ENCODE measurements around the gene STRBP.
A peak's percentile ranks its signal among the peaks of the same experiment; 100 is the strongest.
"Not testable (repeated sequence)": the region's sequence is repeated elsewhere in the genome, so short reads cannot be mapped to it uniquely, and the experiment has no call there.

The STRBP gene

GRCh38 chr9:123246534-123246933 is 21.9 kb downstream of the STRBP start:
- DNase-seq: no peak

GRCh38 chr9:123239726-123240125 is 28.7 kb downstream of the STRBP start:
- DNase-seq: no peak

DNA sequence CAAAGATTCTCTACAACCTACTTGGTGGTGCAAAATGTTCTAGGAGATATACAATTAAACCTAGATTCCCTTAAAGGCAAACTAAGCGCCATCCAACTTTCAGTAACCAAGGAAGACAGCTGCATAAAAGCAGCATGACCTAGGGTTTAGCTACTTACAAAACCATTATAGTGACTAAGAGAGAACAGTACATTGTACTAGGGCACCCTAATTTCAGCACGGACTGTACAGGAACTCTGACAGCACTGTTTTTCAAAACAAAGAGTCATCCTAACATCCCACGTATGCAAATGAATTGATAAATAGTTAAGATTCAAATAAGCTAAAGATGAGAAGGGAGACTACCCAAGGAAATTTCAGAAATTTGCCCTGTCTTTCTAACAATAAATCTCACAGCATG is 30.0 kb downstream of the STRBP start:
- no peak for DNase-seq

GRCh38 chr9:123237220-123237619 is 31.2 kb downstream of the STRBP start:
- no peak for DNase-seq

GRCh38 chr9:123235448-123235847 is 32.9 kb downstream of the STRBP start:
- DNase-seq: no peak

- DNase-seq: no peak
Observed at GRCh38 chr9:123234853-123235252, 33.5 kb downstream of the STRBP start.

DNA sequence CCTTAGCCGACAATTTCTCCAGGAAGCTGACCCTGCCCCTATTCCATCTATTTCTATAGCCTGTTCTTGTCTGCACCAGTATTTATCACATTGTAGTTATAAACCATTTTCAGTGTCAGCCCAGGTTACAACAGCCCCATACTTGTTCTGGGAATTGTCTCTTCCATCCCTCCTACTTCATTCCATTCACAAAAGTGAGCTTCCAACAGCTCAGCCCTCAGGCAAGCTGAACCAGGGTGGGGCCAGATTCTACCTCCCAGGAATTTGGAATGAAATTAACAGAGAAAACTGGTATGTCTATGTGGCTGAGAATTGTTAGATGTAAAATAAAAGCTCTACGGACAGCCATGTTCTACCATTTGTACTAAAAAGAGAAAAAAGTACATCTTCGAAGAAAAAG is 36.1 kb downstream of the STRBP start:
- no peak for DNase-seq

DNA sequence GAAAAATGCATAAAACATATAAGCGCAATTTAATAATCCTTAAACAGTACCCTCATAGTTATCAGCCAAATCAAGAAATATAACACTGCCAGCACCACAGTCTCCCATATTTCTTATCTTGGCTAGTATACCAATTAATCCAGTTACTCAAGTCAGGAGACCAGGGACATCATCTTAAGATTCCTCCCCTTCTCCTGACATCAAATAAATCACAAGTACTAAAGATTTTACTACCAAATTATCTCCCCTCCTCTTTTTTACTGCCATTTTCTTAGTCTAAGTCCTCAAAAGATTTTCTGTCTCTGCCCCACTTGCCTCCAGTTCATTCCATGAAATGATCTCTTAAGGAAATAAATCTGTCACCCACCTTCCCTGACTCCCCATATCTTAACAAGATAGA is 37.0 kb downstream of the STRBP start:
- no peak for DNase-seq

GRCh38 chr9:123228967-123229366 is 39.4 kb downstream of the STRBP start:
- DNase-seq: no peak

DNA sequence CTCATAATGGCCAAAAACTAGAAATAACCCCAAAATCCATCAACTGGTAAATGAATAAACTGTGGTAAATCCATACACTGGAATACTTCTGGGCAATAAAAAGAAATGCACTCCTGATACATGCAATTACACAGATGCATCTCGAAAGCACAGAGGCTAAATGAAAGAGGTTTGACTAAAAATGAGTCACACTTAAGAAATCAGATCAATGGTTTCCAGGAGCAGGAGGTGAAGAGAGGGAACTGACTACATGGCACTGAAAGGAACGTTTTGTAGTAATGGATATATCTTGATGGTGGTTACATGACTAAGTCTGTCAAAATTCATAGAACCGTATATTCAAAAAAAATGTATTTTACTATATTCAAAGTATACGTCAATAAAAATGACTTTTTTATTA is 42.4 kb downstream of the STRBP start:
- DNase-seq: no peak

GRCh38 chr9:123225374-123225813 is 43.0 kb downstream of the STRBP start:
- DNase-seq: peak; percentile 56

DNA sequence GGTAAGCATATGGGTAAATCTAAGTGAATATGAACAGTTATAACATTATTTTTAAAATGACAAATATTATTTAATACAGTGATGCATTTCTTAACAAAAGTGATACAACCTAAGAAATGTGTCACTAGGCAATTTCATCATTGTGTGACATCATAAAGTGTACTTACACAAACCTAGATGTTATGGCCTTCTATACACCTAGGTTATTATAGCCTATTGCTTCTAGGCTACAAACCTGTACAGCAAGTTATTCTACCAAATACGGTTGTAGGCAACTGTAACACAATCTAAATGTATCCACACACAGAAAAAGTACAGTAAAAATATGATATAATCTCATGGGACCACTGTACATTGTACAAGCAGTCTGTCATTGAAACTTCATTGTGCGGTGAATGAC is 48.3 kb downstream of the STRBP start:
- no peak for DNase-seq

DNA sequence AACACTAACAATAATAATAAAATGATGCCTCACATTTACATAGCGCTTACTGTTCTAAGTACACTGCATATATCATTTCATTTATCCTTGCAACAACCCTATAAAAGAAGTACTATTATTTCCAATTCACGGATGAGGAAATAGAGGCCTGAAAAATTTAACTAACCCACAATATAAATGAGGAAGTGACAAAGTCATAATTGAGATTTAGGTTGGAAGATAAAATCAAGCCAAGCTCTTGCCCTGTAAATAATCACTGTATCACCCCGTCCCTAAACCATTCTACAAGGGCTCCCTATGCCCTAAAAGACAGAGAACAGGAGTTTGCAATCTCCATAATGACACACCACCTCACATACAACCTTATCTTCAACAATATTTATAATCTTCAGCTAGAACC is 49.6 kb downstream of the STRBP start:
- no peak for DNase-seq

DNA sequence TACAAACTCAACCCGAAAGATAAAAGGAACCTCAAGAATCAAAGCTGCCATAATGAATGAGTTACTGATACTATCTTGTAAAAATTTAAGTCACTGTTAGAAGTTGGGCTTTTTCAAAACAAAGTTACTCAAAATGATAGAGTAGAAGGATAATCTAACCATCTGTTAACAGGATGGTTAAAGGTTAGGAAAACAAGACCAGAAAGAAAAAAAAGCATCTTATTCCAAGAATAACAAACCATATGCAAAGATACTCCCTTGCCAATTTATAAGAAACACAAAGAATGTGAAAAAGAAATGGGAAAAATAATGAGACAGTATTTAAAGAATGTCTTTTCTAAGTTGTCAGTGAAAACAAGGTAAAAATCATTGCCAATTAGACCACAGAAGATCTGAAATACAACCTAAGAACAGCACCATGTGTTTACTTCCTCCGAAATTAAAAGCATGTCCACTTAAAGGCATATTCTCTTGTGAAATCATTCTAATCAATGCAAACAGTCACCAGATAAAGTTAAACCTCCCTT is 51.2 kb downstream of the STRBP start:
- no peak for DNase-seq

DNA sequence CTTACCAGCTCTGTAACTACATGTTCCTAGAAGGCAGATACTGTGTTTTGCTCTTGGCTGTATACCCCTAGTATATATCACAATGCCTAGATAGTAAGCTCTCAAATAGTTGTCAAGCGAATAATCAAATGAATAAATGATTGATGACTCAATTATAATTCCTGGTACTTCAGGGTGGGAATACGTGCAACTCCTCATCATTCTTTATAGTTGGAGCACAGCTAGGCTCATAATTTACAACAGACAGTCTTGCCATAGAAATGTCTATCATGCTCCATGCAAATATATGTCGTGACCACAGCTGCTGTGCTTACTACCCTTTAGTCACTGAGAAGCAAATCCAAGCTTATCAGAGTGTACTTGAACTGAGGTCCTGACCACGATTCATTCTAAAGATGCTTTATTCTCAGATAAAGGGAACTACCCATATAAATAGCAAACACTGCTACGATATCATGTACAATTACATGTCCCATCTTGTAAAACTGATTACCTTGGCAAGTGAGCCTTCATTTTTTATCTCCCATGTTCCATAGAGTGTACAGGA is 52.1 kb downstream of the STRBP start:
- no peak for DNase-seq

DNA sequence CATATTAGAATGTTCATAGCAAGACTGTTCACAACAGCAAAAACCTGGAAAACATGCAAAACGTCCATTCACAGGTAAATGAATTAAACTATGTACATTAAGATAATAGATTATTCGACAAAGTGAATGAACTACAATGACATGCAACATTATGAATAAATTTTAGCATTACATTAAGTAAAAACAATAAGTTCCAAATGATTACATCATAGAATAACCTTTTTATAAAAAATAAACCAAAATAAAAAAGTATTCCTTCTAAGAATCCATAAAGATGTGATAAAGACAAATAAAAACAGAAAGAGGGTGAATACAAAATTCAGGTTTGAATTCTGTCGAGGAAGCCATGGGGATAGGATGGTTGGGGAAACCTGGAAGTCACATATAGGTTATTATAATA is 57.3 kb downstream of the STRBP start:
- no peak for DNase-seq

GRCh38 chr9:123208626-123209174 is 59.7 kb downstream of the STRBP start:
- DNase-seq: no peak

GRCh38 chr9:123206065-123206464 is 62.3 kb downstream of the STRBP start:
- no peak for DNase-seq

DNA sequence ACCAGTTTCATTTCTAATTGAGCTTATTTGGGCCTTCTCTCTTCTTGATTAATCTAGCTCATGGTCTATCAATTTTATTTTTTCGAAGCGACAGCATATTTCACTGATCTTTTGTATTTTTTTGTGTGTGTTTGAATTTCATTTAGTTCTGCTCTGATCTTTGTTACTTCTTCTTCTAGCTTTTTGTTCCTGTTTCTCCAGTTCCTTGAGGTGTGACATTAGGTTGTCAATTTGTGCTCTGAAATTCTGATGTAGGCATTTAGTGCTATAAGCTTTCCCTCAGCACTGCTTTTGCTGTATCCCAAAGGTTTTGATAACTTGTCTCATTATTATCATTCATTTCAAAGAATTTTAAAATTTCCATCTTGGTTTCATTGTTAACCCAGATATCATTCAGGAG is 67.3 kb downstream of the STRBP start:
- no peak for DNase-seq

GRCh38 chr9:123200469-123200868 is 67.9 kb downstream of the STRBP start:
- DNase-seq: not testable (repeated sequence)

DNA sequence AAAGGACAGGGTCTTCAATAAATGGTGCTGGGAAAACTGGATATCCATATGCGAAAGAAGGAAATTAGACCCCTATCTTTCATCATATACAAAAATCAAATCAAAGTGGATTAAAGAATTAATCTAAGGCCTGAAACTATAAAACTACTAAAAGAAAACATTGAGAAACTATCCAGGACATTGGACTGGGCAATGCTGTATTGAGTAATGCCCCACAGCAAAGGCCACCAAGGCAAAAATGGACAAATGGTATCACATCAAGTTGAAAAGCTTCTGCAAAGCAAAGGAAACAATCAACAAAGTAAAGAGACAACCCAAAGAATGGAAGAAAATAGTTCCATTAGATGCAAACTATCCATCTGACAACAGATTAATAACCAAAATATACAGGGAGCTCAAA is 72.3 kb downstream of the STRBP start:
- no peak for DNase-seq

DNA sequence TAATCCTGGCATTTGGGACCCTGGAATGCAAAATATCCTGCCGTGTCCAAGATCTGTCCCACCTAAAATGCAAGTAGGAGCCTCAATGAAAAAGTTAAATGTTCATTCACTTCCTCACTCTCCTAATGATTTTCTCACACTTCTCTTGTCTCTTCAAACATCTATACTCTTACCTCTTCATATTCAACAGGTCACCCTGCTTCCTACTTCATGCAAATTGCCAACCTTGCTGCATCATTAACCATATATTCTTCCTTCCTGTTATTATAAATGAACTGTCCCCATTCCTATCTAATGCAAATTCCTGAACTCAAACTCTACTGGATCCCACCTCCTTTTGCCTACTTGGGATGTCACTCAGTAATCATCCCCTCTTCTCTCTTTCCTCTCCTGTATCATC is 74.4 kb downstream of the STRBP start:
- DNase-seq: no peak

DNA sequence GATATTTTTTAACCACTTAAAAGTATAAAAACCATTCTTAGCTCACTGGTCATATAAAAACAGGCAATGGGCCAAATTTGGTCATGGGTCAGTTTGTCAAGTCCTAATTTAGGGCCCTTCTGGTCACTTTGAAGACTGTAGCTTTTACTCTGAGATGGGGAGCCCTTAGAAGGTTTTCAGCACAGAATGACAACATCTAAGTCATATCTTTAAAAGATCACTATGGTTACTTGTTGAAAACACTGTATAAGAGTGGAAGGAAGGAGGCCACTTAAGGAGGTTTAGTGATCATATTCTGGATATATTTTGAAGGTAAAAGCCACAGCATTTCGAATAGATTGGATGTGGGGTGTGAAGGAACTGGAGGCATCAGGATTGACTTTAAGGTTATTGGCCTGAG is 76.7 kb downstream of the STRBP start:
- DNase-seq: no peak

- no peak for DNase-seq
Observed at GRCh38 chr9:123191260-123191659, 77.1 kb downstream of the STRBP start.

DNA sequence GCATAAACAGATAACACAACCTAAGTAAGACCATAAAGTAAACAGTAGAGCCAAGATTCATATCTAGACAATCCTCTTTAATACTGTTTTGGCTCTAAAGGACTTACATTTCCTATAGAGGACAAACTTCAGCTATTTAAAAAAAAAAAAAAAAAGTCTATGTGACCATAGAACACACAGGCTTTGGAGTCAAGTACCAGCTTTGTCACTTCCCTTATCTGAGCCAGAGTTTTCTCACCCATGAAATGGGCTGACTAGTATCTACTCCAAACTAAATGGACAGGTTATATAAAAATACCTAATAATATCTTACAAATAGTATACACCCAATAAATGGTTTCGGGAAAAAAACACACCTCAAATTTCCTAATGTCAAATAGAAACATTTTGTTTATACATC is 81.3 kb downstream of the STRBP start:
- DNase-seq: no peak
